Stimulated activated naive CD8-positive, alpha-beta T cell treated with anti-CD3 and anti-CD28 coated beads, Interleukin-15, Interleukin-2, amounts not matched to agents 100 ng/mL and 50 ng/mL, for 24 hours (primary cell): Measurements from ENCODE around the gene COX10.
"Not testable (repeated sequence)": the region's sequence is repeated elsewhere in the genome, so short reads cannot be mapped to it uniquely, and the experiment has no call there.

Source experiments
- H3K27ac Mint-ChIP-seq: one replicate; pipeline ENCODE4 v1.8.0; 2021; ENCODE audit warnings: mild to moderate bottlenecking, mixed read lengths
- H3K27me3 Mint-ChIP-seq: one replicate; pipeline ENCODE4 v1.8.0; 2021; ENCODE audit warnings: mixed read lengths
- H3K36me3 Mint-ChIP-seq: one replicate; pipeline ENCODE4 v1.8.0; 2021; ENCODE audit warnings: low read depth, mixed read lengths
- H3K4me1 Mint-ChIP-seq: one replicate; pipeline ENCODE4 v1.8.0; 2021; ENCODE audit warnings: low read depth, mixed read lengths
- H3K4me3 Mint-ChIP-seq: one replicate; pipeline ENCODE4 v1.8.0; 2021; ENCODE audit warnings: mild to moderate bottlenecking, mixed read lengths
- H3K9me3 Mint-ChIP-seq: one replicate; pipeline ENCODE4 v1.8.0; 2021; ENCODE audit warnings: mixed read lengths

Gene COX10

GRCh38 chr17:14165616-14166015 is 96.3 kb downstream of the COX10 start:
- H3K27me3 Mint-ChIP-seq = no peaks in the 10 kb centered on the region
- H3K4me3 Mint-ChIP-seq = no peak overlapping the region
- H3K27ac Mint-ChIP-seq = no peak overlapping the region
- H3K36me3 Mint-ChIP-seq = peaks cover 80% of the 10 kb centered on the region
- peaks cover 7% of the 10 kb centered on the region for H3K4me1 Mint-ChIP-seq
- H3K9me3 Mint-ChIP-seq = peaks cover 25% of the 10 kb centered on the region

- not testable (repeated sequence) for H3K27me3 Mint-ChIP-seq, H3K27ac Mint-ChIP-seq, H3K4me3 Mint-ChIP-seq
- Mint-ChIP-seq H3K36me3 (peaks cover 62% of the 10 kb centered on the region), H3K9me3 (peaks cover 25% of the 10 kb centered on the region), H3K4me1 (peaks cover 11% of the 10 kb centered on the region)
These were observed 98.5 kb downstream of the COX10 start for GRCh38 chr17:14167831-14168230.

GRCh38 chr17:14168582-14168981 is 99.3 kb downstream of the COX10 start:
- Mint-ChIP-seq H3K9me3 (peaks cover 25% of the 10 kb centered on the region), H3K36me3 (peaks cover 63% of the 10 kb centered on the region)

DNA sequence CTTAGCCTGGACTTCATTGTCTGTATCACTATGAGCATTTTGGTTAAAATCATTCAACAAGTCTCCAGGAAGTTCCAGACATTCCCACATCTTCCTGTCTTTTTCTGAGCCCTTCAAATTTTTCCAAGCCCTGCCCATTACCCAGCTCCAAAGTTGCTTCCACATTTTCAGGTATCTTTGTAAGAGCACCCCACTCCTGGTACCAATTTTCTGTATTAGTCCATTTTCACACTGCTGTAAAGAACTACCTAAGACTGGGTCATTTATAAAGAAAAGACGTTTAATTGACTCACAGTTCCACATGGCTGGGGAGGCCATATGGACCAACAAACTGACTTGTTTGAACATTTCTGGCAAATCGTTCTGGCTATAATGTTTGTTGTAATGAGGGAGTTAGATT is 100.0 kb downstream of the COX10 start:
- H3K27ac Mint-ChIP-seq = no peak overlapping the region
- peaks cover 11% of the 10 kb centered on the region for H3K4me1 Mint-ChIP-seq
- H3K4me3 Mint-ChIP-seq = no peak overlapping the region
- peaks cover 61% of the 10 kb centered on the region for H3K36me3 Mint-ChIP-seq
- H3K27me3 Mint-ChIP-seq = no peaks in the 10 kb centered on the region
- H3K9me3 Mint-ChIP-seq = peaks cover 25% of the 10 kb centered on the region

More at GRCh38 chr17:14168582-14168981, 99.3 kb downstream of the COX10 start:
- Mint-ChIP-seq H3K27me3 (no peaks in the 10 kb centered on the region), H3K4me1 (peaks cover 11% of the 10 kb centered on the region), H3K4me3 (no peak overlapping the region), H3K27ac (no peak overlapping the region)

DNA sequence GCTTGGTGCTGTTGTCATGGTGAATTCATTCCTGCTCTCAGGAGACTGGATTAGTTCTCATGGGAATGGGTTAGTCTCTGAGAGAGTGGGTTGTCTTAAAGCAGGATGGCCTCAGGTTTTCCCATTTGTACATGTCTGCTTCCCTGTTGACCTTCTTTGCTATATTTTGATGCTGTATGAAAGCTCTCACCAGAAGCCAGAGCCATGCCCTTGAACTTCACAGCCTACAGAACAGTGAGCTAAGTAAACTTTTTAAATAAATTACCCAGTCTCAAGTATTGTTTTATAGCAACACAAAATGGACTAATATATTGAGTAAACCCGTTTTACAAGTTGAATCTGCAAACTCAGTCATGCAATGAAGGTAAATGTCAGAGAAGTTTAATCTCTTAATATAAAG is 100.6 kb downstream of the COX10 start:
- H3K27ac Mint-ChIP-seq = no peak overlapping the region
- H3K4me1 Mint-ChIP-seq = peaks cover 11% of the 10 kb centered on the region
- no peak overlapping the region for H3K4me3 Mint-ChIP-seq
- no peaks in the 10 kb centered on the region for H3K27me3 Mint-ChIP-seq
- peaks cover 25% of the 10 kb centered on the region for H3K9me3 Mint-ChIP-seq
- H3K36me3 Mint-ChIP-seq = peaks cover 57% of the 10 kb centered on the region

DNA sequence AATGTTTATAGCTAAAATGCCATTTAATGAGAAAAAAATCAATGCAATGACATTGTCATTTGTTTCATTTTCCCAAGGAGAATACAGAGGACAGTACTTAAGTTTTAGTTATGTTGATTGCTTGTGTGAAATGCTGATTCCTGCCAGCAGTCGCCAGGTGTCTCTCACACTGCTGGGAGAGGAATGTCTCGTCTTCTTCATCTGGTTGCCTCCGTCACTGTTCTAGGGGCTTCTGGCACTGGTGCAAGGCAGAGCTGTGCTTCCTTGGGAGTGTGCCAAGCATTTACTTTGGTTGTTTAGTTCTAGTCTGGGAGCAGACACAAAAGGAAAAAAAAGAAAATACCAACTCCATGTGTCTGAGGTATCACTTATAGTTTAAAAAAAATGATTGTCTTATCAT is 107.7 kb downstream of the COX10 start:
- Mint-ChIP-seq H3K36me3 (peaks cover 16% of the 10 kb centered on the region), H3K27ac (peak overlapping the region; percentile 55)
- H3K4me1 Mint-ChIP-seq, H3K4me3 Mint-ChIP-seq, H3K9me3 Mint-ChIP-seq, H3K27me3 Mint-ChIP-seq: not testable (repeated sequence)

- peaks cover 13% of the 10 kb centered on the region for H3K36me3 Mint-ChIP-seq
- H3K27ac Mint-ChIP-seq, H3K4me3 Mint-ChIP-seq, H3K27me3 Mint-ChIP-seq, H3K9me3 Mint-ChIP-seq, H3K4me1 Mint-ChIP-seq: not testable (repeated sequence)
These were observed 108.5 kb downstream of the COX10 start for GRCh38 chr17:14177801-14178200.

DNA sequence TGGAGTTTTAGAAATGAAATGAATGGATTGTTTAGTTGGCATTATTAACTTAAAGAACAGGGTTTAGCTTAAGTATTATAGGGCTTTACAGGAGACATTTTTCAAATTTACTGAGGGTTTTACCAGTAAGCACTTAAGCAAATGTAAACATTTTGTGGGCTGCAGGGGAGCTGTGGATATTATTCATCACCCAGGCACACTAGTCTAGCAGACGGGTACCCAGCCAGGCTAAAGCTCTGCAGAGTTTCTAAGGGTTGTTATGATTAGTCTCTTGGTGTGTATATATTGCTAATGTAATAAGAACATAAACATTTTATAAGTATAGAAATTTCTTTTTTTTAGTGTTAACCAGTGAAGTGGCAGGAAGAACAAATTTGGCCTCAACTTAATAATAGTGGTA is 110.6 kb downstream of the COX10 start:
- H3K36me3 Mint-ChIP-seq = peaks cover 17% of the 10 kb centered on the region
- H3K4me1 Mint-ChIP-seq, H3K27ac Mint-ChIP-seq, H3K27me3 Mint-ChIP-seq, H3K9me3 Mint-ChIP-seq, H3K4me3 Mint-ChIP-seq: not testable (repeated sequence)

DNA sequence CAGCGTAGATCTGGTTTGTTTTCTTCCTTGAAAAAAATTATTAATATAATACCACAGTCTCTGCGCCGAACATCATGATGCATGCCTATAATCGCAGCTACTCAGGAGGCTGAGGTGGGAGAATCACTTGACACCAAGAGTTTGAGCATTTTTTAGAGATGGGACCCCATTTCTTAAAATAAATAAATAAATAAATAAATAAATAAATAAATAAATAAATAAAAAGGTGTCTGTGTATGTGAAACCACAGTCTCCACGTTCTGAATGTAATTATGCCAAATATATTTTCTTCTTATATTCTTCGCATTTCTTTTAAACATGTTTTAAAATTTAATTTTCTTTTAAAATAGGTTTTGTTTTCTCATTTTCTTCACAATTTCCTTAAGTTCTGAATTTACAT is 112.8 kb downstream of the COX10 start:
- H3K36me3 Mint-ChIP-seq = peaks cover 17% of the 10 kb centered on the region
- not testable (repeated sequence) for H3K27ac Mint-ChIP-seq, H3K4me3 Mint-ChIP-seq, H3K27me3 Mint-ChIP-seq, H3K9me3 Mint-ChIP-seq, H3K4me1 Mint-ChIP-seq

GRCh38 chr17:14184536-14184935 is 115.2 kb downstream of the COX10 start:
- H3K36me3 Mint-ChIP-seq = peaks cover 19% of the 10 kb centered on the region
- not testable (repeated sequence) for H3K4me3 Mint-ChIP-seq, H3K4me1 Mint-ChIP-seq, H3K9me3 Mint-ChIP-seq, H3K27me3 Mint-ChIP-seq, H3K27ac Mint-ChIP-seq

GRCh38 chr17:14186443-14186842 is 117.1 kb downstream of the COX10 start:
- not testable (repeated sequence) for H3K27ac Mint-ChIP-seq, H3K9me3 Mint-ChIP-seq, H3K27me3 Mint-ChIP-seq, H3K4me3 Mint-ChIP-seq
- peaks cover 19% of the 10 kb centered on the region for H3K4me1 Mint-ChIP-seq
- H3K36me3 Mint-ChIP-seq = peaks cover 25% of the 10 kb centered on the region

- peaks cover 22% of the 10 kb centered on the region for H3K36me3 Mint-ChIP-seq
- H3K27me3 Mint-ChIP-seq, H3K4me3 Mint-ChIP-seq, H3K9me3 Mint-ChIP-seq, H3K27ac Mint-ChIP-seq: not testable (repeated sequence)
- peaks cover 55% of the 10 kb centered on the region for H3K4me1 Mint-ChIP-seq
These were observed 121.5 kb downstream of the COX10 start for GRCh38 chr17:14190774-14191173.

GRCh38 chr17:14191469-14191868 is 122.2 kb downstream of the COX10 start:
- Mint-ChIP-seq H3K4me1 (peaks cover 58% of the 10 kb centered on the region), H3K36me3 (peaks cover 27% of the 10 kb centered on the region)
- H3K27ac Mint-ChIP-seq, H3K27me3 Mint-ChIP-seq, H3K9me3 Mint-ChIP-seq, H3K4me3 Mint-ChIP-seq: not testable (repeated sequence)

DNA sequence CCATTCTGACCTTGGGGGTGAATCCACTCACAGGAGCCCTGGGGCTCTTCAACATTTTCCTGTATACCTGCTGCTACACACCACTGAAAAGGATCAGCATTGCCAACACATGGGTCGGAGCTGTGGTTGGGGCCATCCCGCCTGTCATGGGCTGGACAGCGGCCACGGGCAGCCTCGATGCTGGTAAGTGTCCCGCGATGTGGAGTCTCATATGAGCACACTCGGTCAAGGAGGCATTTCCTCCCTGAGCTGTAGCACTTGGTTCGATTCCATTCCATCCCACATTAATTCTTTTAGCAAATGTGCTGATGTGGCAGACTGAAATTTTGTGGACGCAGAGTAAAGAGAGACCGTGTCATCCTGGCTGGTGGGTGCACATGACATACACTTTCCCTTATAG is 122.7 kb downstream of the COX10 start:
- Mint-ChIP-seq H3K36me3 (peaks cover 27% of the 10 kb centered on the region), H3K4me1 (peaks cover 64% of the 10 kb centered on the region), H3K27ac (peak overlapping the region; percentile 78), H3K4me3 (peak overlapping the region; percentile 47)
- not testable (repeated sequence) for H3K9me3 Mint-ChIP-seq, H3K27me3 Mint-ChIP-seq

DNA sequence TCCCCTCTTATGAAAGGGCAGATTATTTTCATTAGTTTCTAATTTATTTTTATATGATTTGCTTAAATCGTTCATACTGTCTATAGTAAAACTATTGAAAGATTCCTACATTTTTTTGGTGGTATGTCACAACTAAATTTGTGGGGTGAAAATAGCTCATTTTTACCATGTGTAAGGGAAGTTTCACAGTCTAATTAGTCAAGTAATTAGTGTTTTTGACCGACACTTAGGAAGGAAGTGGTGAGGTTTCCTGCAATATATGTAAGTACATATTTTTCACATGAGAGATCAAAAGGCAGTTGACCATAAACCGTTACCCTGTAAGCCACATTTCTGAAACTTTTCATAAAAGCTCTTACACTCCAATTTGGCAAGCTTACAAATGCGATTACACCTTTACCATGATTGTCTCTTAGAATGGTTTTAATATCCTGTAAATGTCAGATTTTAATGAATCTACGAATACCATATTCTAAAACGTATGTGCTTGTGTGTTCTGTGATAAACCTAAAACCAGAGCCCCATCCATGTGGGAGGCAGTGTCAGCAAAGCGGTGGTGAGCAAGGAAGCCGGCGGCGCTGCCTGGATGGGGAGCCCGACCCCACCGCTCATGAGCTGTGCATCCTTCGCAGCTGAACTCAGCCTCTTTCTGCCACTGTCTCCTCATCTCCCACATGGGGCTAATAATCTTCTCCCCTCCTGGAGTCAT is 123.5 kb downstream of the COX10 start:
- H3K36me3 Mint-ChIP-seq = peaks cover 27% of the 10 kb centered on the region
- H3K27ac Mint-ChIP-seq = peak overlapping the region; percentile 83
- not testable (repeated sequence) for H3K9me3 Mint-ChIP-seq, H3K27me3 Mint-ChIP-seq
- H3K4me1 Mint-ChIP-seq = peaks cover 71% of the 10 kb centered on the region
- peak overlapping the region; percentile 54 for H3K4me3 Mint-ChIP-seq

GRCh38 chr17:14196377-14196997 is 127.2 kb downstream of the COX10 start:
- no peaks in the 10 kb centered on the region for H3K27me3 Mint-ChIP-seq
- peak overlapping the region; percentile 86 for H3K27ac Mint-ChIP-seq
- no peaks in the 10 kb centered on the region for H3K9me3 Mint-ChIP-seq
- peak overlapping the region; percentile 15 for H3K4me3 Mint-ChIP-seq
- peaks cover 44% of the 10 kb centered on the region for H3K36me3 Mint-ChIP-seq
- peaks cover 92% of the 10 kb centered on the region for H3K4me1 Mint-ChIP-seq
